Loucy (cell line): Measurements from ENCODE around the gene MYOM3.
A peak's percentile ranks its signal among the peaks of the same experiment; 100 is the strongest.

ENCODE experiments used
- H2AFZ ChIP-seq: fragments of 200-600 bp; sonication (generic); 2 replicates; pipeline ENCODE4 v1.6.0; 2016; ENCODE audit warnings: antibody characterized with exemption, mild to moderate bottlenecking, low read length, moderate library complexity
- H3F3A ChIP-seq: fragments of 200-600 bp; 2 replicates; pipeline ENCODE4 v1.6.0; 2016; ENCODE audit warnings: antibody characterized with exemption, low read depth, mild to moderate bottlenecking
- H3K27me3 ChIP-seq: fragments of 200-600 bp; sonication (generic); 2 replicates; pipeline ENCODE4 v1.6.1; 2014; ENCODE audit warnings: low read length, mild to moderate bottlenecking; ENCODE audit not compliant: insufficient read depth, poor library complexity, severe bottlenecking
- H3K36me3 ChIP-seq: fragments of 200-600 bp; sonication (generic); 2 replicates; pipeline ENCODE4 v1.6.1; 2016; ENCODE audit warnings: low read length; ENCODE audit not compliant: insufficient read depth
- H3K4me1 ChIP-seq: fragments of 200-600 bp; sonication (generic); 2 replicates; pipeline ENCODE4 v1.5.1; 2014; ENCODE audit warnings: low read length, mild to moderate bottlenecking; ENCODE audit not compliant: insufficient read depth, poor library complexity, severe bottlenecking
- H3K4me2 ChIP-seq: fragments of 200-600 bp; sonication (generic); 2 replicates; pipeline ENCODE4 v1.6.0; 2014; ENCODE audit warnings: antibody characterized with exemption, low read length, low read depth, mild to moderate bottlenecking; ENCODE audit not compliant: poor library complexity, severe bottlenecking
- H3K4me3 ChIP-seq: fragments of 200-600 bp; sonication (generic); 2 replicates; pipeline ENCODE4 v1.5.1; 2014; ENCODE audit warnings: low read length, mild to moderate bottlenecking, mixed read lengths; ENCODE audit not compliant: poor library complexity, severe bottlenecking
- H3K79me2 ChIP-seq: fragments of 200-600 bp; sonication (generic); 2 replicates; pipeline ENCODE4 v1.6.1; 2014; ENCODE audit warnings: low read length; ENCODE audit not compliant: insufficient read depth
- H3K9ac ChIP-seq: fragments of 200-600 bp; sonication (generic); 2 replicates; pipeline ENCODE4 v1.6.0; 2014; ENCODE audit warnings: mild to moderate bottlenecking, low read depth, low read length, moderate library complexity; ENCODE audit not compliant: poor library complexity, severe bottlenecking
- H3K9me2 ChIP-seq: fragments of 200-600 bp; sonication (generic); replicated peaks from 2 replicates; pipeline ENCODE4 v1.6.1; 2016; ENCODE audit warnings: low read depth, low read length, mixed read lengths
- H3K9me3 ChIP-seq: fragments of 200-600 bp; sonication (generic); 2 replicates; pipeline ENCODE4 v1.6.1; 2014; ENCODE audit warnings: mild to moderate bottlenecking, antibody characterized with exemption, low read length, low read depth; ENCODE audit not compliant: insufficient read depth
- H4K20me1 ChIP-seq: fragments of 200-600 bp; sonication (generic); 2 replicates; pipeline ENCODE4 v1.6.0; 2014; ENCODE audit warnings: antibody characterized with exemption, low read length, mild to moderate bottlenecking; ENCODE audit not compliant: insufficient read depth, poor library complexity, severe bottlenecking
- CTCF ChIP-seq: fragments of 200-600 bp; sonication (generic); conservative IDR thresholded peaks from 2 replicates; pipeline ENCODE4 v1.5.1; 2014; ENCODE audit warnings: mild to moderate bottlenecking, antibody characterized with exemption, low read length
- EZH2phosphoT487 ChIP-seq: fragments of 200-600 bp; IDR thresholded peaks from 2 replicates; pipeline ENCODE4 v1.6.1; 2018; ENCODE audit warnings: antibody characterized with exemption, mild to moderate bottlenecking, moderate library complexity, borderline replicate concordance

MYOM3 gene

GRCh38 chr1:24107462-24108138 is 4.3 kb downstream of the MYOM3 start:
- no peaks in the 10 kb centered on the region for H3F3A ChIP-seq
- H3K4me3 ChIP-seq: no peak overlapping the region
- no peak overlapping the region for H2AFZ ChIP-seq
- H3K36me3 ChIP-seq: no peaks in the 10 kb centered on the region
- H3K4me2 ChIP-seq: no peak overlapping the region
- no peak overlapping the region for H3K9ac ChIP-seq
- no peaks in the 10 kb centered on the region for H3K79me2 ChIP-seq
- H4K20me1 ChIP-seq: no peaks in the 10 kb centered on the region
- no peaks in the 10 kb centered on the region for H3K27me3 ChIP-seq
- peaks cover 5% of the 10 kb centered on the region for H3K4me1 ChIP-seq
- no peaks in the 10 kb centered on the region for H3K9me3 ChIP-seq
- TF ChIP-seq EZH2phosphoT487: no peak
- no peak for TF ChIP-seq CTCF
- no peaks in the 10 kb centered on the region for H3K9me2 ChIP-seq

GRCh38 chr1:24105368-24106160 is 6.4 kb downstream of the MYOM3 start:
- Histone ChIP-seq H3K9me2 (no peaks in the 10 kb centered on the region), H3K27me3 (no peaks in the 10 kb centered on the region), H4K20me1 (no peaks in the 10 kb centered on the region), H3K4me3 (no peak overlapping the region), H3K9ac (no peak overlapping the region), H3K79me2 (no peaks in the 10 kb centered on the region), H3K36me3 (no peaks in the 10 kb centered on the region), H3K4me2 (no peak overlapping the region), H2AFZ (0 out of 2 replicates have a peak overlapping the region, but pooled peaks have one; percentile 49), H3K9me3 (no peaks in the 10 kb centered on the region), H3F3A (no peaks in the 10 kb centered on the region), H3K4me1 (no peaks in the 10 kb centered on the region)
- no peak for TF ChIP-seq EZH2phosphoT487
- TF ChIP-seq CTCF: no peak

- no peak for TF ChIP-seq CTCF
- TF ChIP-seq EZH2phosphoT487: no peak
- H3K9ac ChIP-seq: no peak overlapping the region
- H3K9me2 ChIP-seq: no peaks in the 10 kb centered on the region
- H3K27me3 ChIP-seq: no peaks in the 10 kb centered on the region
- no peaks in the 10 kb centered on the region for H3K79me2 ChIP-seq
- H3K4me1 ChIP-seq: no peaks in the 10 kb centered on the region
- no peaks in the 10 kb centered on the region for H3K9me3 ChIP-seq
- no peak overlapping the region for H3K4me2 ChIP-seq
- no peaks in the 10 kb centered on the region for H4K20me1 ChIP-seq
- no peaks in the 10 kb centered on the region for H3K36me3 ChIP-seq
- no peaks in the 10 kb centered on the region for H3F3A ChIP-seq
- no peak overlapping the region for H3K4me3 ChIP-seq
- H2AFZ ChIP-seq: 0 out of 2 replicates have a peak overlapping the region, but pooled peaks have one; percentile 49
Observed at GRCh38 chr1:24104854-24105253, 7.1 kb downstream of the MYOM3 start.
